Measurements from ENCODE around the gene NHS. TPM values are rescaled to one million over a fixed set of nuclear protein-coding genes. Genes with fewer than 3 reads are reported as not detected.

NHS gene
- total RNA-seq, 1 experiment from 2014 or later = 6.2 TPM

DNA sequence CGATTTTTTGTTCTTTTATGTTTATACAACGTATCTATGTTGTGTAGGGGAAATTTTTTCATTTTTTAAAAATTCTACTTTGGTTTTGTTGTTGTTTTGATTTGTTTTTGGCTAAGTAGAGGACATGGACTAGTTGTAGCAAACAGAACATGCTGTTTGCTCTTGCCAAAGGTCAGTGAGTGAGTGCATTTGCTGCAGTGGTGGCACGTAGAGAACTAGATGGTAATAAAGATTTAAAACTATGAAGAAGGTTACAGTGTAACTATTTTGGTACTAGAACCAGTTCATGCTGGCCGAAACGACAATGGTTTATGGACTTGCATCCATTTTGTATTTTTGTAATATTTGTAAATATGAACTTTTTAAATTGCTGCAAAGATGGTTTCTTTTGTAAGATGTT, 360.4 kb downstream of the NHS start:
- H3K36me3 Mint-ChIP-seq (ENCODE audit: insufficient read depth, unreplicated experiment) = no peaks in the 10 kb centered on the region
- no peak overlapping the region for H3K27ac Mint-ChIP-seq (ENCODE audit: low read depth, unreplicated experiment)

DNA sequence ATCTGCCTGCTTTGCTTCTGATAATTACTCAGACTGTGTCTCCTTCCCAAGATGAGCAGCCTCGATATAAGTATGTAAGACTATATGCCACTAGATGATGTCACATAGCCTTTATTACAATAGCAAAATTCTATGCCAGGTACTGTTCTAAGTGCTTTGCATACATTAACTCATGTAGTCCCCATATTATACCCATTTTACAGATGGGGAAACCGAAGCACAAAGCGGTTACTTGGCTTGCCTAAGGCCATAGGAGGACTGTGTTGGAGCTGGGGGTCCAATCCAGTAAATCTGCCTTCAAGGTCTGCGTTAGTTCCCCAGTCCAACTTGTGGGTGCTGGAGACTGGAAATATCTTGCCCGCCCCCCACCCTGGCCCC, 361.5 kb downstream of the NHS start:
- H3K9me3 Mint-ChIP-seq (ENCODE audit: unreplicated experiment) = no peaks in the 10 kb centered on the region
- ChIA-PET POLR2A (interaction anchor here (1.9 kb wide), 1 partner anchor 30 kb away, joined by 9 read pairs; no protein-coding TSS in a partner anchor), CTCF (interaction anchor here (0.6 to 0.9 kb wide), 3 partner anchors 152 to 1791 kb away, joined by 3 read pairs; no protein-coding TSS in a partner anchor)
- peaks cover 10% of the 10 kb centered on the region for H3K27me3 Mint-ChIP-seq (ENCODE audit: insufficient read depth, unreplicated experiment)
- peak overlapping the region; percentile 76 for H3K4me3 Mint-ChIP-seq (ENCODE audit: unreplicated experiment)
- peak overlapping the region; percentile 79 for H3K27ac Mint-ChIP-seq (ENCODE audit: low read depth, unreplicated experiment)
- DNase-seq (ENCODE audit: unreplicated experiment) = no peak
- TF ChIP-seq, protein P1, sequence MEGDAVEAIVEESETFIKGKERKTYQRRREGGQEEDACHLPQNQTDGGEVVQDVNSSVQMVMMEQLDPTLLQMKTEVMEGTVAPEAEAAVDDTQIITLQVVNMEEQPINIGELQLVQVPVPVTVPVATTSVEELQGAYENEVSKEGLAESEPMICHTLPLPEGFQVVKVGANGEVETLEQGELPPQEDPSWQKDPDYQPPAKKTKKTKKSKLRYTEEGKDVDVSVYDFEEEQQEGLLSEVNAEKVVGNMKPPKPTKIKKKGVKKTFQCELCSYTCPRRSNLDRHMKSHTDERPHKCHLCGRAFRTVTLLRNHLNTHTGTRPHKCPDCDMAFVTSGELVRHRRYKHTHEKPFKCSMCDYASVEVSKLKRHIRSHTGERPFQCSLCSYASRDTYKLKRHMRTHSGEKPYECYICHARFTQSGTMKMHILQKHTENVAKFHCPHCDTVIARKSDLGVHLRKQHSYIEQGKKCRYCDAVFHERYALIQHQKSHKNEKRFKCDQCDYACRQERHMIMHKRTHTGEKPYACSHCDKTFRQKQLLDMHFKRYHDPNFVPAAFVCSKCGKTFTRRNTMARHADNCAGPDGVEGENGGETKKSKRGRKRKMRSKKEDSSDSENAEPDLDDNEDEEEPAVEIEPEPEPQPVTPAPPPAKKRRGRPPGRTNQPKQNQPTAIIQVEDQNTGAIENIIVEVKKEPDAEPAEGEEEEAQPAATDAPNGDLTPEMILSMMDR (IDR thresholded peaks at IDR 0.05; ENCODE audit: unreplicated experiment) = no peak
- H3K36me3 Mint-ChIP-seq (ENCODE audit: insufficient read depth, unreplicated experiment) = no peaks in the 10 kb centered on the region
- intact Hi-C loops (cut with micrococcal nuclease) = no loop called here
- BruUV-seq (replicated peaks) = no TSS peak
- peaks cover 12% of the 10 kb centered on the region for H3K4me1 Mint-ChIP-seq (ENCODE audit: insufficient read depth, unreplicated experiment)

More for the DNA sequence above, 360.4 kb downstream of the NHS start:
- H3K4me3 Mint-ChIP-seq (ENCODE audit: unreplicated experiment) = no peak overlapping the region
- ChIA-PET CTCF (no interaction called here), POLR2A (interaction anchor here (0.8 kb wide), 1 partner anchor 14 kb away, joined by 3 read pairs; no protein-coding TSS in a partner anchor)
- intact Hi-C loops (cut with micrococcal nuclease) = no loop called here
- no peak for DNase-seq (ENCODE audit: unreplicated experiment)
- H3K4me1 Mint-ChIP-seq (ENCODE audit: insufficient read depth, unreplicated experiment) = peaks cover 8% of the 10 kb centered on the region
- H3K27me3 Mint-ChIP-seq (ENCODE audit: insufficient read depth, unreplicated experiment) = peaks cover 10% of the 10 kb centered on the region
- BruUV-seq (replicated peaks) = no TSS peak
- no peaks in the 10 kb centered on the region for H3K9me3 Mint-ChIP-seq (ENCODE audit: unreplicated experiment)
- TF ChIP-seq, protein P1 (IDR thresholded peaks at IDR 0.05; ENCODE audit: unreplicated experiment) = no peak

DNA sequence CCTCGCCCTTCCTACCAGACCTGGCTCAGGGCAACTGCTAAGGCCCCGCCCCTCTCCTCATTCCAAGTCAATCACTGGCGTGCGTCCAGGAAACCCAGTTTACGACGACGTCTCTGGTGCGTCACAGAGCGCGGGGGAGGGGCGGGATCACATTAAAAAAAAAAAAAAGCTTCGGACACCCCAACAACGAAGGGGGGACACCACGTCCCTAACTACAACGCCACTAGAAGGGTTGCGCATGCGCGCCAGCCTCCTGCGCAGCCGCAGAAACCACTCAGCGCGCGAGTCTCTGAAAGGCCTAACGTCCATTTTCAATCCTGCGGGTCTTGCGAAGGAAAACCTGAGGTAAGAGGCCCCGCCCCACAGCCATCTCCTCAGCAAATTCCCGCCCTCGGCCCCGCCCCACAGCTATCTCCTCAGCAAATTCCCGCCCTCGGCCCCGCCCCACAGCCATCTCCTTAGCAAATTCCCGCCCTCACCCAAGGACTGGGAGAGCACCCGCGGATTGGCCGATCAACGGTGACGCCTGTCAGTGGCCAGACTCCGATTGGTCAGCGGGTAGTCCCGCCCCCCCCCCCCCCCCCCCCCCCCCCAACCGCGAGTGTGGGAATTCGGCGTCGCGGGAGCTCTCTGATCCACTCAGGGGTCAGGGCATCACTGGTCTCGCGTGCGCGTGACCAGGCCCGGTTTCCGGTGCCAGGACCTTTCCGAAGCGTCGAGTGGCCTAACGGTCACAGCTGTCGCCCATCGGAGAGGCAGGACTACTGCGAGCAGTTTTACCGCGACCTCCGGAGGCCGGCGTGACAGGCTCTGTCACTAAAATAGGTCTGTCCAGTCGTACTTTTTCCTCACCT, 362.1 kb downstream of the NHS start, which contains the start of gene SCML1:
SCML1 (plus strand) TSS at position 638 of the 854 bp plus-strand sequence. CDS start 6,694 bp downstream, outside the sequence.
- TF ChIP-seq, protein P1 (IDR thresholded peaks at IDR 0.05; ENCODE audit: unreplicated experiment) = no peak
- intact Hi-C loops (cut with micrococcal nuclease) = no loop called here
- H3K4me1 Mint-ChIP-seq (ENCODE audit: insufficient read depth, unreplicated experiment) = peaks cover 12% of the 10 kb centered on the region
- no peaks in the 10 kb centered on the region for H3K9me3 Mint-ChIP-seq (ENCODE audit: unreplicated experiment)
- H3K4me3 Mint-ChIP-seq (ENCODE audit: unreplicated experiment) = peak within 1 kb of the TSS; percentile 76
- DNase-seq (ENCODE audit: unreplicated experiment) = peak; percentile 92
- H3K27ac Mint-ChIP-seq (ENCODE audit: low read depth, unreplicated experiment) = peak within 1 kb of the TSS; percentile 79
- no TSS peak for BruUV-seq (replicated peaks)
- peaks cover 10% of the 10 kb centered on the region for H3K27me3 Mint-ChIP-seq (ENCODE audit: insufficient read depth, unreplicated experiment)
- POLR2A ChIA-PET = interaction anchor here (0.7 to 1.9 kb wide), 4 partner anchors 12 to 789 kb away, joined by 3 to 9 read pairs (median 4); no protein-coding TSS in a partner anchor
- CTCF ChIA-PET = interaction anchor here (0.6 to 0.9 kb wide), 4 partner anchors 9 to 227 kb away, joined by 3 to 5 read pairs (median 4); no protein-coding TSS in a partner anchor
- no peaks in the 10 kb centered on the region for H3K36me3 Mint-ChIP-seq (ENCODE audit: insufficient read depth, unreplicated experiment)

DNA sequence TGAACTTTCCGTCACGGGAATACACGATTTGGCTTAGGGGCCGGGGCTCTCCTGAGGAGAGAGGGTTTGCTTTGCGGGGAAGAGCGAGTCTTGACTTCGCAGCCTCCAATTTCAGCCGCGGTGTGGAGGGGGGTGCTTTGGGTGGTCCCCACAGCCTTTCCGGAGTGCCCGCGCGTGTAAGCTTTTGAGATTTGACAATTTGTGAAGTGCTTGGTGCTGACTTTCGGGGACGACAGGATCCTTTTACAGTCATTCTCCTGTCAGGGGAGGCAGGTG, 362.6 kb downstream of the NHS start:
- POLR2A ChIA-PET = interaction anchor here (0.7 to 1.9 kb wide), 6 partner anchors 12 to 891 kb away, joined by 3 to 9 read pairs (median 3); no protein-coding TSS in a partner anchor
- Mint-ChIP-seq H3K4me3 (ENCODE audit: unreplicated experiment) (peak overlapping the region; percentile 76), H3K9me3 (ENCODE audit: unreplicated experiment) (no peaks in the 10 kb centered on the region), H3K27me3 (ENCODE audit: insufficient read depth, unreplicated experiment) (peaks cover 10% of the 10 kb centered on the region), H3K27ac (ENCODE audit: low read depth, unreplicated experiment) (peak overlapping the region; percentile 79), H3K4me1 (ENCODE audit: insufficient read depth, unreplicated experiment) (peaks cover 12% of the 10 kb centered on the region), H3K36me3 (ENCODE audit: insufficient read depth, unreplicated experiment) (no peaks in the 10 kb centered on the region)
- TSS peak; percentile 62 for BruUV-seq (replicated peaks)
- TF ChIP-seq, protein P1 (IDR thresholded peaks at IDR 0.05; ENCODE audit: unreplicated experiment) = no peak
- intact Hi-C loops (cut with micrococcal nuclease) = no loop called here
- CTCF ChIA-PET = interaction anchor here (0.6 to 0.9 kb wide), 2 partner anchors 8 to 58 kb away, joined by 3 to 5 read pairs; no protein-coding TSS in a partner anchor
- DNase-seq (ENCODE audit: unreplicated experiment) = no peak
